EL (cell line): ENCODE data around the gene WSCD2.

Source experiments
- DNase-seq: peaks from one replicate; pipeline ENCODE4 v3.0.0-alpha.2; 2016

The WSCD2 gene

DNA sequence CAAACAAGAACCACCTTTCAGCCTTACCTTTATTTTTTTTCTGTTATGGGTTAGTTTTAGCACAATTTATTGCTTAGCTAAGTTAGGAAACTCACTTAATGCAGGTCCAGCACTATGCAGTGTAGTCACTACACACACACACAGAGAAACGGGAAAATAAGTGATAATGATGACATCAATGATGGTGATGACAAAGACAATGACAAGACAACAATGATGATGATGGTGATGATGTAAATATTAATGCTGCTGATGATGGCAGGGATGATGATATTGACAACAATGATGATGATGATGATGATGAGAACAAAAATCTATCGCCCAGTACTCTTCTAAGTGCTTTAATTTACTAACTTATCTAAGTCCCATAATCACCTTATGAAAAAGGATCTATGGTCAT lies 41.1 kb downstream of the WSCD2 start:
- DNase-seq, result no peak

DNA sequence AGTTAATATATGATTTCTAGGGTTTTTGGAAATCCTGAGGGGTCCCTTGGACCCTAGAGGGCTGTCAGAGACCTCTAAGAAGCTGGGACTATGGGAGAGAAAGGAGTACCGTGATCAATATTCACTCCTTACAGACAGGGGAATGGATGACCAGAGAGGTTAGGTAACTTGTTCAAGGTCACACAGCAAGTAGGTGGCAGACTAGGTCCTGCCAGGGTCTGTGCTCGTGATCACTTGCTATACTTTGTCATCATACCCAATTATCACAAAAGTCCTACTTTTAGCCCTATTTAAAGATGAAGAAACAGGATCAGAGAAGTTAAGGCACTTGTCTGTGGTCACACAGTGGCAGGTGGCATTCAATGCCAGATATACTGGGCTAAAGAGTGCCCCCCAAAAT lies 42.9 kb downstream of the WSCD2 start:
- DNase-seq, result no peak

DNA sequence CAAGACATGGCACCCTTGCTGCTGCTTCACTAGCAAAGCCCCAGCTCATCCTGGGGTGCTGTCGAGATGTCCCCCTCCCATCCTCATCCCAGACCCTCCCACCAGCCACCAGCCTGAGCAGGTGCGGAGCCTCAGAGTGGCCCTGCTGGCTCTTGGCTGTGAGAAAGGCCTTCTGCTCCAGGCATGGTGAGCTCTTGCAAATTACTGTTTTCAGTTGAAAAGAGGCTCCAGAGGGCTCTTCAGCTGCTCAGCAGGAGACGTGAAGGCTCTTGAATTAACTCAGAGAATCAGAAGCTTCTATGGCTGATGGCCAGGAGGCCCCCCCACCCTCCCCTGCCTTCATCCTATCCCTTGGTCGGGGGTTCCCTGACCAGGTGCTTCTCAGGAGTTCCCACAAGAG lies 44.1 kb downstream of the WSCD2 start:
- no peak for DNase-seq

DNA sequence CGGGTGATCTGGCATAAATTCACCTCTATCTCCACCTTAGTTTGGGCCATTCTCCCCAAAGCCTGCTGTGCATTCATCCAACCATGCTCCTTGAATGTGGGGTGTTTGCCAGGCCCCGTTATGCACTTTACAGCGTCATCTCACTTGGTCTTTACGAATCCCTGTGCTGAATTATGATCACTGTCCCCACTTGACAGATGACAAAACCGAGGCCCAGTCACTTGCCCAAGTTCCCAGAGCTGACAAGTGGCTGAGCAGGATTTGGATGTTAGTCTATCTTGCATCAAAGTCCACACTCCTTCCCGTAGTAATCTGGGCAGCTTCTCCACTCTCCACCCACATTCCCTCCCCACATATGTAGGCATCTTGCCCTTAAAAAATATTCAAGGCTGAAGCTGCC lies 44.8 kb downstream of the WSCD2 start:
- no peak for DNase-seq

DNA sequence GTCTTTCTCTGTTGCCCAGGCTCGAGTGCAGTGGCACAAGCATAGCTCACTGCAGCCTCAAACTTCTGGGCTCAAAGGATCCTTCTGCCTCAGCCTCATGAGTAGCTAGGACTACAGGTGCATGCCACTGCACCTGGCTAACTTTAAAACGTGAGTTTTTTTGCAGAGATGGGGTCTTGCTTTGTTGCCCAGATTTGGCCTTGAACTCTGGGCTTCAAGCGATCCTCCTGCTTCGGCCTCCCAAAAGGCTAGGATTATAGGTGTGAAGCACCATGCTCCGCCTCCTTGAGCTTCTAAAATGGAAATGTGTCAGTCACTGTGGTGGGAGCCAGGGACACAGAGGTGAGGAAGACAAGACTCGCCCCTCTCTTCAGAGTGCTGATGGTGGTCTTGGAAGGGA lies 45.6 kb downstream of the WSCD2 start:
- DNase-seq, result no peak

DNA sequence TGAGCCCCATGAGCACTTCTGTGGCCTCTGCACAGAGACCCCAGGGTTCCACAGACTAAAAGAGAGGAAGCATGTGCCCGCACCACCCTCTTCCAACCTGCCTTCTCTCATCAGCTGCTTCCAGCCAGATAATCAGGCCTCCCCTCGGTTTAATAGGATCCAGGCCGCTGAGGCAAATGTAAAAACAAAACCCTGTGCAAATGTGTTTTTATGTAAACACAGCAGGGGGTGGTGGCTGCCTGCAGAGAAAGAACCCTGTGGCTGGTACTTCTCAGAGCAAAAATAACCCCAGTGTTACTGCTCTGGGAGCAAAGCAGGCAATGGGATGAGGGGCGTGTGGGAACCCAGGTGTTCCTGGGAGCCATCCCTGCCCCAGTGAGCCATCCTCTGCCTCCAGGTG lies 46.2 kb downstream of the WSCD2 start:
- no peak for DNase-seq

DNA sequence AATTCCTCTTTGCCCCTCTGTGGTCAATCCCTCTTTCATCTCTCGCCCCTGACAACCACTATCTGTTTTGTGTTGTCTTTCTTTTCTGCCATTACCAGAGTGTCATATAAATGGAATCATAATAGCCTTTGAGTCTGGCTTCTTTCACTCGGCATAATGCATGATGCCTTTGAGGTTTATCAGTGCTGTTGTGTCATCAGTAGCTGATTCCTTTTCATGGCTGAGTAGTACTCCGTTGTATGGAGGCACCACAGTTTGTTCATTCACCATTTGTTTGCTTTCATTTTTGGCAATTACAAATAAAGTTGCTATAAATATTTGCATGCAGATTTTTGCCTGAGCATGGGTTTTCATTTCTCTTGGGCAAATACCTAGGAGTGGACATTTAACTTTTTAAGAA lies 47.2 kb downstream of the WSCD2 start:
- no peak for DNase-seq

DNA sequence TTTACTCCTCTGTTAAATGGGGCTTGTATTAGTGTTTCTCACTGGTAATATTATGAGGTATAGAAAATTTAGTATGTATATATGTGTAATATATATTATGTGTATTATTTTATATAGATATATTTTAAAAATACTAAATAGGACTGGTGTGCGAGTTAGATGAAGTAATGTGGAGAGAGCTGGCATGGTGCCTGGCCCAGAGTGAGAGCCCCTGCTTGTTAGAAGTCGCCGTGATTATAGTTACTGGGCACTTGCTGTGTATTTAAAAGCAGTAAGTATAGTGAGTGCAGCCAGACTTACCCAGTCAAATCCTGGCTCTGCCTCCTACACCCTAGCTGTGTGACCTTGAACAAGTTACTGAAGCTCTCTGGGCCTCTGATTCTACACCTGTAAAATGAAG lies 48.0 kb downstream of the WSCD2 start:
- DNase-seq, result no peak

DNA sequence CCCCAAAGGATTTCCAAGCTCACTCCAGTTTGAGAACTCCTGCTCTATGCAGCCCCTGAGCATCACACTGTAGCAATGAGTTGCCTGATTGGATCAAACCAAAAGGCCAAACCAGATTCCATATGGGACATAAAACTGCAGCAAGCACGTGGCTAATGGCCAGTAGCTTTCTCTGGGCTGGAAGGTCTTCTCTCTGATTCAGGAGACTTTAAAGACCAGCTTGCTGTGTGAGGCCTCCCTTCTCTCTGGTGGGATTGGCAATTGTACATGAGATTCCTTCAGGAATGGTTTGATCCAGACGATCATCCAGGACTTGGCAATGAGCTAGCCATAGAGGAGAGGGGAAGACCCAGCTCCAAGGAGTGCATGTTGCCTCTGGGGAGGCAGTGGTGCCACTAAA lies 50.2 kb downstream of the WSCD2 start:
- DNase-seq, result no peak

DNA sequence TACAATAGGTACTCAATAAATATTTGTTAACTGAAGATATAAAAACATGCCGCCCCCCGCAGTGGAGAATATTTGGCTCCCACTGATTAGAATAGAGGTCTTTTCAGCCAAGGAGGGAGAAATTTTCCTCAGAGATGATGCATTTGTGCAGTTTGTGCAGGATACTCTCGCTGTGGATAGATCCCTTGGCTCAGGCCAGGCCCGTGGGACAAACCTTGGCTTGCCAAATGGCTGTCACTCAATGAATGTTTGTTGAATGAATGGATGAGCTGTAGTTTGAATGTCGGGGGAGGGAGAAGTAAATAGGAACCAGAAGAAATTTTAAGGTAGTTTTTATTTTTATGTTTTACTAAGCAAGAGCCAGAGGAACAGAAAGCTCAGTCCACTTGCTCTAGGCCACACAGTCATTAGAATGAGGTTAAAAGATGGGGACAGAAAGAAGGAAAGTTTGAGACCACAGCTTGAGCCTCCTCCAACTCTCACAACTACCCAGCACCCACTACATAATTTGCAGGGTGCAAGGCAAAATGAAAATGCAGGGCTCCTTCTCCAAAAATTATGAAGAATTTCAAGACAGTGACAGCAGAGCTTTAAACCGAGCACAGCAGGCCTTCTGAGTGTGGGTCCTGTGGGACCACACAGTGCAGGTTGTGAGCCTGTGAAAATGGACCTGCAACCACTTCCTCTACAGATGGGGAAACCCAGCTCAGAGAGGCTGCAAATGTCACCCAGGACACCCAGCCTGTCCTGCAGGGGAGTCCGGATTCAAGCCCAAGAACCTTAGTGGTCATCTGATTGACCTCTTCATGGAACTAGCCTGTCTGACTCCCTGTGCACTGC lies 51.4 kb downstream of the WSCD2 start:
- DNase-seq, result no peak

DNA sequence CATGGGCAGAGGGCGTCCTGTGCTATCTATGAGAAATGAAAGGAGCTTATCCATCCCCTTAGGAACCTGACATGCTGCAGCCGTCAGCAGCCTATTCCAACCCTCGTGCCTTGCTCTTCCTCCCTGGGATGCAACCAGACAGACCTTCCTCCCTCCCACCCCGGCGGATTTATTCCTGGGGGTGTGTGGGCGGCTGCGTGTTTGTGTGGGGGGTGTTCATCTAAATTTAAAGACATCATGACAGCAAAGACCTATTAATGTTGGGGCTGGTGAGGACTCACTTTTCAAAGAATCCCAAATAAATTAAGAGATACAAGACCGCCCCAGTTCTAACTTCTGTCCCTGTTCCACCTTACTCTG lies 52.0 kb downstream of the WSCD2 start:
- DNase-seq, result no peak

DNA sequence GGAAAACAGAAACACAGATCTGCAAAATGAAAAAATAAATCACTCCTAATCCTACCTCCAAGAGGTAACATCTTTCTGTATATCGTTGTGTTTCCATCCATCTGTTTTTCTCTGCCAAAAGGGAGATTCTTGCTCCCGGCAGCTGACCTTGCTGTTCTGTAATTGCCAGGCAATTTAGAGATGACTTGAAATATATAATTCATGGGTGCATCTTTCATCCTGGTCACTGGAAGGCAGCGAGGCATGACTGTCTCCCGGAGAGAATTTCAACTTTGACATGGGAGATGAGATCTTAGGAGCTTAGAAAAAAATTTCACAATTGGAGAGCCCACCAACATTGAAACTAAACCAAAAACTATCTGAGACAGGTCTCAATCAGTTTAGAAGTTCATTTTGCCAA lies 53.0 kb downstream of the WSCD2 start:
- DNase-seq, result no peak

DNA sequence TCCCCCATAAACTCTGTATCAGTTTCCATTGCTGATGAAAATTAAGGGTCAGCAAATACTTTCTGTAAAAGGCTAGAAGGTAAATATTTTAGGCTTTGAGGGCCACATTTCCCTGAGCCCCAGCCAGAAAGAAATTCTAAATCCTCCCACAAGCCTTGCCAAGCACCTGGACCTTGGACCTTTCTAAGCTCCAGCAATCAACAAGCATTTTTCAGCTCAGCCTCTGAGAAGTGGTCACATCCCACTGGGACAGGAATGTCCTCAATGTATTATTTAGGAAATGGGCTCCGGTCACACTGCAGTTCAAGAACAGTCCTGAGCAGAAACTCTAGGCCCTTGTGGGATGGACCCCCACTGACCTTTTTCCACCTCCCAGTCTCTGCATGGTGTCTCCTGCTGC lies 55.9 kb downstream of the WSCD2 start:
- DNase-seq, result no peak

DNA sequence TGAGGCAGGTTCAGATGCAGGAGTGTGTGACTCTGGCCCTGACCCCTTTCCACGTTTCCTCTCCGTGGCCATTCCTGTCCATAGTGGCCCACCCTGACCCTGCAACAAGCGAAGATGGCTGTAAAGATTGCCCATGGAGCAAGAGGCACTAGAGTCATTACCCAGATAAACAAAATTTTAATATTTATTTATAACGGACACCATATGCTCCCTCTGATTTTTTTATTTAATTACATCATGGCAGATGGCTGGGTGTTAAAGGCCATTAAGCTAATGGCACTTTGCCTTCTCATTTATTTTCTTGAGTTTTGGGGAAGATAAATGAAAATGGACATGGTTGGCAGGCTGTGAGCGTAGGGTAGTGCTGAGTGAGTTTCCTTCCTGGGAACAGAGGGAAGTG lies 58.7 kb downstream of the WSCD2 start:
- no peak for DNase-seq

DNA sequence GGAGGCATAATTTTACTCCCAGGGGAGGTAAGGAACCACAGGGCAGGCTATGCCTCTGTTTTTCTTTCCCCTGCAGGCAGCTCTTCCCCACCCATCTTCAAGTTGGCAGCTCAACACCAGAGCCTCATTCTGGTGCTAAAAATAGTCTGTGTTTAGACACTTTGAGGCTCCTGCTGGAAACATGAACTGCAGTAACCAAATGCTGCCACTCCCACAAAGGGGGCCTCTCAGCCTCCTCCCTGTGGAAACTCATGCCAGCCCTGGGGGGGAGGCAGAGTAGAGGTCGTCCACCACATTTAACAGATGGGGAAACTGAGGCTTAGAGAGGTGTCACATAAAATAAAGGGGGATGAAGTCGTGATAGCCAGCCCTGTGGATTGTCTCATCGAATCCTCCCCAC lies 61.4 kb downstream of the WSCD2 start:
- no peak for DNase-seq

DNA sequence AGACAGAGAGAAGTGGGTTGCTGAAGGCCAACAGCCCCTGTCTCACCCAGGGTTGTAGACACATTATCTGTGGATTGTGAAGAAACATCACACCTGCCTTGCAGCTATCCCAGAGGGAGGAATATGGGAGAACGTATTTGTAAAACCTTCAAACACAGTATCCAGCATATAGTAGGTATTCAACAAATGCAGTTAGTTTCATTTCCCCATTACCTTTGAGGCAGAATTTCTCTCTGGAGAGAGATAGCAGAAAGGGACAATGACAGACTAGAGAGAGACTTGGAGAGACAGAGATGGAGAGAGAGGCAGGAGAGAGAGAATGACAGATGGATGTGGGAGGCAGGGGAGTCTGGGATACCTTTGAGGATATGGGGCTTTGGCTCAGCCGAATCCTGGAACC lies 62.0 kb downstream of the WSCD2 start:
- no peak for DNase-seq

DNA sequence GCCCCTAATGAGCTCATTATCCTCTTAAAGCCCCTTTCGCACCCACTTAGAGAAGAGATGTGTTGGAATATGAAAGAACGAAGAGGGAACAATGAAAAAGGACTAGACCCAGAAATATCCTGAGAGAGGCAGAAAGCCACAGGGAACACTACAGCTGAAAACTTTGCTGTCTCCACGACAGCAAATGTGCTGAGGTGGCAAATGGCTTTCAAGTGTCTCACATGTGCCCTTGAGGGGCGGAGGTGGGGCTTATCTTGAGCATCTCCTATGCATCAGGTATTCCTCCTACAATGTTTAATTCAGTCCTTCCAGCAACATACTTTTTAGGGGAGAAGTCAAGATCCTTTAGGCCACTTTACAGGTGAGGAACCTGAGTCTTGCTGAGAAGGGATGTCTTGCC lies 62.9 kb downstream of the WSCD2 start:
- no peak for DNase-seq

DNA sequence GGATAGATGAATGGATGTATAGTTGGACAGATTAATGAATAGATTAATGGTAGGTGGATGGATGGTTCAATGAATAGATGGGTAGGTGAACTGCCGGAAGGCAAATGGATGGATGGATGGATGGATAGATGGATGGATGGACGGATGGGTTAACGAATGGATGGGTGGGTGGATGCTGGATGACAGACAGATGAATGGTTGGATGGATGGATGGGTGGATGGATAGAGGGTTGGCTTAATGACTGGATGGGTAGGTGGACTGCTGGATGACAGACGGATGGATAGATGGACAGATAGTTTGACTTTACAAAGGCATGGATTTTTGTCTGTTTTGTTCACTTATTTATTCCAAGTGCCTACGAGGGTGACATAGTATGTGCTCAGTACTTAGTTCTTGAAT lies 64.4 kb downstream of the WSCD2 start:
- DNase-seq, result no peak

DNA sequence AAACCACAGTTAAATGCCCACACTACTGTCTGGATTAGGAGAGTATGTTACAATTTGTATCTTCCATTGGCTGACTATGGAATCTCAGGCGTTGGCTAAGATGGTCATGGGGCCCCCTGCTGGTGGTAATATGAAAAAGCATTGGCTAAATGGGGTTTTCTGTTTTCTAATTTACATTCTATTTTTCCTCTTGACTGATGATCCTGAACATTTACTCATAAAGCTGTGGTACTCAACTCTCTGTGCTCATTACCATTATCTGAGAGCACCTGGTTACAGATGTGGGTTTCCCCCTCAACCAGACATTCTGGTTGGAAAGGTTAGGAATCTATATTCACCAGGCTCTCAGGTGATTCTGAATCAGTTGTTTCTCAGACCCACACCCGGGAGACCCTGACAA lies 64.8 kb downstream of the WSCD2 start:
- DNase-seq, result peak; percentile 15

DNA sequence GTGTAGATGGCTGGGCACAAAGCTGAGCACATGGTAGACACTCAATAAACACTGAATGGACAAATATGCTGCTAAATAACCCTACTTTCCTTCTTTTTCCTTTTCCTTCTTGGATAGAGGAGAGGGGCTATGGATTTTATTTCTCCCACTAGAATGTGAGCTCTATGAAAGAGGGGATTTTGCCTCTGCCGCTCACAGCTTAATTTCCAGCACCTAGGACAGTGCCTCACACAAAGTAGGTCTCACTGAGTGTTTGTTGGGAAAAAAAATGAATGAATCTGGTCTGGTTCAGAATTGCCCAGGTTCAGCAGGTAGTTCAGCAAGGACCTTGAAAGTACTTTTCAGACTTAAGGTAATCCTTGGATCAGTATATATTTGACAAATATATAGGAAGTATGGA lies 65.5 kb downstream of the WSCD2 start:
- no peak for DNase-seq

DNA sequence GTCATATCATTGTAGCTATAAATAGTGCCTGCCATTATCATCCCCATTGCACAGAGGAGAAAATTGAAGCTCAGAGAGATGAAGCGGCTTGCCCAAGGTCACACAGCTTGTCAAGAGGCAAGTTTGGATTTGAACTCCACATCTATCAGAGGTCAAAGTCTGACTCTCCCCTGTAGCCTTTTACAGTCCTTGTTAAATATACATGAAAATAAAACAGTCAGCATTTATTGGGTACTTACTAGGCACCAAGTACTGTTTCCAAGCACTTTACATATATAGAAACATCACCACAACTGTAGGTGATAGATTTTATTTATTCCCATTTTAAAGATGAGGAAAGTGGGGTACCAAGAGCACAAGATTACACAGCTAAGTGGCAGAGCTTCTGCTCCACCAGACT lies 67.2 kb downstream of the WSCD2 start:
- DNase-seq, result no peak

DNA sequence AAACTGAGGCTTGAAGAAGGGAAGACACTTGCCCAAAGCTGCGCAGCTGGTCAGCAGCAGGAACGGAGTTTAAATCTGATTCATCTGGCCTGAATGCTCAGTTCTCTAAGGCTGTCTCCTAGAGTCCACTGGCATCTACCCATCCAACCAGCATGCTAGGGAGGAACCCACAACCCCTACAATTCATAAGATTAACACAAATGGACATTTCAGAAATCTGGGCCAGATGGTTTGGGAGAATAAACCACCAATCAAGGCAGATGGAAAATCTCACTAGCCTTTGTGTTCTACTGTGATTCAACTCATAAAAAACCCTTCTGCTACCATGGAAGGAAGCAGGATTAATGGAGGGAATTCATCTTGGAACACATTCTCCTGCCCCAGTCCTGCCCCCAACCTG lies 67.8 kb downstream of the WSCD2 start:
- DNase-seq, result no peak

DNA sequence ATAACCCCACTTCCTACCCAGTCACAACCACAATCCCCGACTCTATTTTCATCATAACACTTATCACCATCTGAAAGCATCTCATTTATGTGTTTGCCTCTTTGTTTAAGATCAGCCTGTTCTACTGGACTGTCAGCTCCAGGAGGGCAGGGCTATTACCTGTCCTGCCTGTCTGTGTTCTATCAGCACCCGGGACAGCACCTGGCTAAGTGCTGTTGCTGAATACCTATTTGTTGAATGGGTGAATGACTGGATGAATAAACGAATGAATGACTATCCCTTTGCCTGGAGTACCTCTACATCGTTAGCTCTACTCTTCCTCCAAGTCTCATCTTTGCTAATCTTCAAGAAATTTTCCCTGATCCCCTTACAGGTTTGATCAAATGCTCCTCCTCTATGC lies 69.0 kb downstream of the WSCD2 start:
- no peak for DNase-seq

DNA sequence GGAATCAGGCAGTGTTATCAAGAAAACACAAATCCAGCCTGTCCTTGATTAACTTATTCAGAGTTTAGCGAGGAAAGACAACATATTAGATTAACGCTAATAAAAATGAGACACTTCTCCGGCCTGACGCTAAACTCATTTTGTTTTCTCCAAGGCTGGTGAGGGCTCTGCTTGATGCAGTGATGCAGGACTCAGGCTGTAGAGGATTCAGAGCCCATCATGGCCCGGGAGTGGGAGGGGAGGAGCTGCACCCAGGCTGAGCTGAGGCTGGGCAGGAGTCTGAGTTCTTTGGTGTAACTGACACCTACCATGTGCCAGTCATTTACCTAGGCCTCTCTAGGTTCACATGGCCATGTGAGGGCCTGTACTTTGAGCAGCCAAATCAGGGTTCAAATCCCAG lies 70.0 kb downstream of the WSCD2 start:
- DNase-seq, result no peak

DNA sequence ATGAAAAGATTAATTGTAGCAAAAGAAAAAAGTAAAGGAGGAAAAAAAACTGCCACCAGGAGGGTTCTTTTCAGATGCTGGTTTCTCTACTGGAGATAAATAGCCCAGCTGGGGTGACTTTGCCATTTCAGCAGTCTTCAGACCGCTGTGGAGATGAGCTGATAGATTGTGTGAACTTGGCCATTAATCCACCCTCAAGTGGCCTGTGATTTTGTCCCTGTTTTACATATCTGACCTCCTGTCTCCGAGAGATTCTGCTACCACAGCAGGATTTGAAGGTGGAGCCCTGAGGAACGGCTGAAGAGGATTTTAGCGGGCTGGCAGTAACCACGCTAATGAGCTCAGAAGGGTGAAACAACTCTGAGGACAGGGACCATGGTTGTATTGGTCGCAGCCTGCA lies 72.7 kb downstream of the WSCD2 start:
- DNase-seq, result no peak
